ENCODE results near the gene OGFOD3.
"Not testable (repeated sequence)": the region's sequence is repeated elsewhere in the genome, so short reads cannot be mapped to it uniquely, and the experiment has no call there.

Gene OGFOD3

DNA sequence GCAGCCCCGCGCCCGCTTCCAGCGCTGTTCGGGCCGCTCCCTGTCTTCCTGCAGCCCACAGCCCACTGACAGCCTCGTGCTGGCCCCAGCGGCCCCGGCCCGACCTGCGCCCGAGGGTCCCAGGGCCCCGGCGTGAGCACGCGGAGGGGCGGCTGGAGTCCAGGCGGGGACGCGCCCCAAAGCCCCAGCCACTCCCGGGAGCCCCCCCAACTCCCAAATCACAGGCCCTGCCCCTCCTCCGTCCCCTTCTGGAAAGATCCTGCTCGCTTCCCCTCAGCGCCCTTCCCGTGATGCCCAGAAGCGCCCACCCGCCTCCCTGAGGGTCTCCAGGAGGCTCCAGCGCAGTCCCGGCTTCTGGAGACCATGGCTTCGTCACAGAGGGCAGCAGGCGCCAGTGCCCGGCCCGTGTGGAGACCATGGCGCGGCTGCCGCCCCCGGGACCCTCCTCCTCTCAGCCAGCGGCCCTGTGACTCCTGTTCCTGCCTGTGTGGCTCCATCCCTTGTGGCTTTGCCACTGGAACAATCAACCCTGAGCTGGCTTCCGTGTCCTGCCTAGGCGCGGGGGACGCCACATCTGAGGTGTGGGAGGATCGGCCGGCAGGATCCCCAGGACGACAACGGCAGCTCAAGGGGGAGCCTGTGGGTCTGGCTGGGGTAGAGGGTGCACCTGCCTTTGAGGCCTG is 42.9 kb downstream of the OGFOD3 start:
- Histone ChIP-seq H4K20me1 (ENCODE audit: insufficient read depth, low read length) (no peaks in the 10 kb centered on the region), H3K36me3 (ENCODE audit: insufficient read depth, low read length) (no peaks in the 10 kb centered on the region), H3K27ac (ENCODE audit: low read length) (no peak overlapping the region), H3K9ac (ENCODE audit: low read depth, low read length) (no peak overlapping the region), H3K4me1 (ENCODE audit: insufficient read depth, low read length) (no peaks in the 10 kb centered on the region), H3K27me3 (ENCODE audit: insufficient read depth, low read length, poor library complexity) (no peaks in the 10 kb centered on the region), H2AFZ (ENCODE audit: low read depth, low read length) (no peak overlapping the region), H3K79me2 (ENCODE audit: insufficient read depth, low read length) (no peaks in the 10 kb centered on the region), H3K4me2 (ENCODE audit: insufficient read depth, low read length) (no peak overlapping the region), H3K4me3 (ENCODE audit: low read depth in 1 of 2, low read length in 2 of 2) (no peak overlapping the region), H3K9me3 (ENCODE audit: insufficient read depth, low read length, severe bottlenecking) (no peaks in the 10 kb centered on the region)
- TF ChIP-seq, protein P1, sequence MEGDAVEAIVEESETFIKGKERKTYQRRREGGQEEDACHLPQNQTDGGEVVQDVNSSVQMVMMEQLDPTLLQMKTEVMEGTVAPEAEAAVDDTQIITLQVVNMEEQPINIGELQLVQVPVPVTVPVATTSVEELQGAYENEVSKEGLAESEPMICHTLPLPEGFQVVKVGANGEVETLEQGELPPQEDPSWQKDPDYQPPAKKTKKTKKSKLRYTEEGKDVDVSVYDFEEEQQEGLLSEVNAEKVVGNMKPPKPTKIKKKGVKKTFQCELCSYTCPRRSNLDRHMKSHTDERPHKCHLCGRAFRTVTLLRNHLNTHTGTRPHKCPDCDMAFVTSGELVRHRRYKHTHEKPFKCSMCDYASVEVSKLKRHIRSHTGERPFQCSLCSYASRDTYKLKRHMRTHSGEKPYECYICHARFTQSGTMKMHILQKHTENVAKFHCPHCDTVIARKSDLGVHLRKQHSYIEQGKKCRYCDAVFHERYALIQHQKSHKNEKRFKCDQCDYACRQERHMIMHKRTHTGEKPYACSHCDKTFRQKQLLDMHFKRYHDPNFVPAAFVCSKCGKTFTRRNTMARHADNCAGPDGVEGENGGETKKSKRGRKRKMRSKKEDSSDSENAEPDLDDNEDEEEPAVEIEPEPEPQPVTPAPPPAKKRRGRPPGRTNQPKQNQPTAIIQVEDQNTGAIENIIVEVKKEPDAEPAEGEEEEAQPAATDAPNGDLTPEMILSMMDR (IDR thresholded peaks at IDR 0.05; ENCODE audit: borderline replicate concordance, extremely low read depth, low read length, poor library complexity, severe bottlenecking), result no peak
- no peak for TF ChIP-seq EZH2 (IDR thresholded peaks at IDR 0.05; ENCODE audit: borderline replicate concordance, low read depth, low read length, severe bottlenecking)
- no peak for ATAC-seq (ENCODE audit: insufficient read depth, low read depth)
- DNase-seq, result no peak

DNA sequence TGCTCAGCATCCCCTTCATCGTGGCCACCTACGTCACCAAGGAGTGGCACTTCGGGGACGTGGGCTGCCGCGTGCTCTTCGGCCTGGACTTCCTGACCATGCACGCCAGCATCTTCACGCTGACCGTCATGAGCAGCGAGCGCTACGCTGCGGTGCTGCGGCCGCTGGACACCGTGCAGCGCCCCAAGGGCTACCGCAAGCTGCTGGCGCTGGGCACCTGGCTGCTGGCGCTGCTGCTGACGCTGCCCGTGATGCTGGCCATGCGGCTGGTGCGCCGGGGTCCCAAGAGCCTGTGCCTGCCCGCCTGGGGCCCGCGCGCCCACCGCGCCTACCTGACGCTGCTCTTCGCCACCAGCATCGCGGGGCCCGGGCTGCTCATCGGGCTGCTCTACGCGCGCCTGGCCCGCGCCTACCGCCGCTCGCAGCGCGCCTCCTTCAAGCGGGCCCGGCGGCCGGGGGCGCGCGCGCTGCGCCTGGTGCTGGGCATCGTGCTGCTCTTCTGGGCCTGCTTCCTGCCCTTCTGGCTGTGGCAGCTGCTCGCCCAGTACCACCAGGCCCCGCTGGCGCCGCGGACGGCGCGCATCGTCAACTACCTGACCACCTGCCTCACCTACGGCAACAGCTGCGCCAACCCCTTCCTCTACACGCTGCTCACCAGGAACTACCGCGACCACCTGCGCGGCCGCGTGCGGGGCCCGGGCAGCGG is 43.6 kb downstream of the OGFOD3 start:
- Histone ChIP-seq H3K27ac (ENCODE audit: low read length) (no peak overlapping the region), H3K4me3 (ENCODE audit: low read depth in 1 of 2, low read length in 2 of 2) (no peak overlapping the region), H2AFZ (ENCODE audit: low read depth, low read length) (no peak overlapping the region), H3K9ac (ENCODE audit: low read depth, low read length) (no peak overlapping the region), H3K9me3 (ENCODE audit: insufficient read depth, low read length, severe bottlenecking) (no peaks in the 10 kb centered on the region), H3K27me3 (ENCODE audit: insufficient read depth, low read length, poor library complexity) (no peaks in the 10 kb centered on the region), H3K4me2 (ENCODE audit: insufficient read depth, low read length) (no peak overlapping the region), H3K79me2 (ENCODE audit: insufficient read depth, low read length) (no peaks in the 10 kb centered on the region), H3K36me3 (ENCODE audit: insufficient read depth, low read length) (no peaks in the 10 kb centered on the region), H4K20me1 (ENCODE audit: insufficient read depth, low read length) (no peaks in the 10 kb centered on the region), H3K4me1 (ENCODE audit: insufficient read depth, low read length) (no peaks in the 10 kb centered on the region)
- ATAC-seq (ENCODE audit: insufficient read depth, low read depth) (no peak), DNase-seq (no peak)
- no peak for TF ChIP-seq EZH2 (IDR thresholded peaks at IDR 0.05; ENCODE audit: borderline replicate concordance, low read depth, low read length, severe bottlenecking)
- TF ChIP-seq, protein P1 (IDR thresholded peaks at IDR 0.05; ENCODE audit: borderline replicate concordance, extremely low read depth, low read length, poor library complexity, severe bottlenecking), result no peak

DNA sequence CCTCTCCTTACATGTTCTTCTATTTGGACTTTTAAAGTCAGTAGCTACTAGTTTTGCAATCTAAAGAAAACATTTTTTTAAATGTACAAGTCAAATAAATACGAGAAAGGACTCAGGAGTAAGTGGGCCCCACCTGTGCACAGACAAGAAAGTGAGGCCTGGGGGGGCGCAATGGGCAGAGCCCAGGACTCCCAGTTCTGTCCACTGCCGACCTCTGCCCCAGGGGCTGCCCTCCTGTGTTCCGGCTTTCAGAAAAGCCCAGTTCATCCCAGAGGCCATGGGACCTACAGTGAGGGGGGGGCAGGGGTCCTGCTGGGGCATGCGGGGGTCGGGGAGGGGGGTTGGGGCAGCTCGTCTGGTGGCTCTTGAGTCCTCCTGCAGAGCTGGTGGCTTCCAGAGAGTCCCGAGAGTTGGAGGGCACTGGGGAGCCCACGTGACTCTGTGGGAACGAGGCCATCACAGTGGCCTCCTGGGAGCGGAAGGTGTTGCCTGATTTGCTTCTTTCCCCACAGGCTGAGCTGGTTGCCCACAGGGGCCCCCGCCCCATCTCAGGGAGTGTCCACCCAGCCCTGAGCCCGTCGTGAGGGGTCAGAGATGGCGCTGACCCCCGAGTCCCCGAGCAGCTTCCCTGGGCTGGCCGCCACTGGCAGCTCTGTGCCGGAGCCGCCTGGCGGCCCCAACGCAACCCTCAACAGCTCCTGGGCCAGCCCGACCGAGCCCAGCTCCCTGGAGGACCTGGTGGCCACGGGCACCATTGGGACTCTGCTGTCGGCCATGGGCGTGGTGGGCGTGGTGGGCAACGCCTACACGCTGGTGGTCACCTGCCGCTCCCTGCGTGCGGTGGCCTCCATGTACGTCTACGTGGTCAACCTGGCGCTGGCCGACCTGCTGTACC is 44.4 kb downstream of the OGFOD3 start:
- Histone ChIP-seq H3K79me2 (ENCODE audit: insufficient read depth, low read length) (no peaks in the 10 kb centered on the region), H3K36me3 (ENCODE audit: insufficient read depth, low read length) (no peaks in the 10 kb centered on the region), H4K20me1 (ENCODE audit: insufficient read depth, low read length) (no peaks in the 10 kb centered on the region), H3K27me3 (ENCODE audit: insufficient read depth, low read length, poor library complexity) (no peaks in the 10 kb centered on the region), H3K27ac (ENCODE audit: low read length) (no peak overlapping the region), H3K4me2 (ENCODE audit: insufficient read depth, low read length) (no peak overlapping the region), H3K9ac (ENCODE audit: low read depth, low read length) (no peak overlapping the region), H3K9me3 (ENCODE audit: insufficient read depth, low read length, severe bottlenecking) (no peaks in the 10 kb centered on the region), H2AFZ (ENCODE audit: low read depth, low read length) (no peak overlapping the region), H3K4me3 (ENCODE audit: low read depth in 1 of 2, low read length in 2 of 2) (no peak overlapping the region), H3K4me1 (ENCODE audit: insufficient read depth, low read length) (no peaks in the 10 kb centered on the region)
- ATAC-seq (ENCODE audit: insufficient read depth, low read depth) (no peak), DNase-seq (no peak)
- TF ChIP-seq, protein P1 (IDR thresholded peaks at IDR 0.05; ENCODE audit: borderline replicate concordance, extremely low read depth, low read length, poor library complexity, severe bottlenecking), result no peak
- TF ChIP-seq EZH2 (IDR thresholded peaks at IDR 0.05; ENCODE audit: borderline replicate concordance, low read depth, low read length, severe bottlenecking), result no peak

DNA sequence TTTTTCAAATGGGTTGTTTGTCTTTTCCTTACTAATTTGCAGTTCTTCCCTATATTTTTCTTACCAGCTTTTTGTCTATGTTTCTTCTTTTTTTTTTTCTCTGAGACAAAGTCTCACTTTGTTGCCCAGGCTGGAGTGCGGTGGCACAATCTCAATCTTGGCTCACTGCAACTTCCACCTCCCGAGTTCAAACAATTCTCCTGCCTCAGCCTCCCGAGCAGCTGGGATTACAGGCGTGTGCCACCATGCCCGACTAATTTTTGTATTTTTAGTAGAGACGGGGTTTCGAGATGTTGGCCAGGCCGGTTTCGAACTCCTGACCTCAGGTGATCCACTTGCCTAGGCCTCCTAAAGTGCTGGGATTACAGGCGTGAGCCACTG is 45.3 kb downstream of the OGFOD3 start:
- not testable (repeated sequence) for H3K4me1 ChIP-seq (ENCODE audit: insufficient read depth, low read length); H4K20me1 ChIP-seq (ENCODE audit: insufficient read depth, low read length); H3K27me3 ChIP-seq (ENCODE audit: insufficient read depth, low read length, poor library complexity); ATAC-seq (ENCODE audit: insufficient read depth, low read depth); DNase-seq; H3K9me3 ChIP-seq (ENCODE audit: insufficient read depth, low read length, severe bottlenecking); H3K79me2 ChIP-seq (ENCODE audit: insufficient read depth, low read length); H3K27ac ChIP-seq (ENCODE audit: low read length); H2AFZ ChIP-seq (ENCODE audit: low read depth, low read length); H3K36me3 ChIP-seq (ENCODE audit: insufficient read depth, low read length); H3K9ac ChIP-seq (ENCODE audit: low read depth, low read length); H3K4me2 ChIP-seq (ENCODE audit: insufficient read depth, low read length); H3K4me3 ChIP-seq (ENCODE audit: low read depth in 1 of 2, low read length in 2 of 2)
